GM12872 (cell line): Measurements from ENCODE around the gene ATP13A1.
A peak's percentile ranks its signal among the peaks of the same experiment; 100 is the strongest.

Experiments used
- CTCF ChIP-seq: IDR thresholded peaks from 3 replicates; pipeline ENCODE4 v1.5.1; 2011; ENCODE audit warnings: low read depth, mild to moderate bottlenecking, low read length, moderate library complexity; ENCODE audit not compliant: insufficient read depth

The ATP13A1 gene

DNA sequence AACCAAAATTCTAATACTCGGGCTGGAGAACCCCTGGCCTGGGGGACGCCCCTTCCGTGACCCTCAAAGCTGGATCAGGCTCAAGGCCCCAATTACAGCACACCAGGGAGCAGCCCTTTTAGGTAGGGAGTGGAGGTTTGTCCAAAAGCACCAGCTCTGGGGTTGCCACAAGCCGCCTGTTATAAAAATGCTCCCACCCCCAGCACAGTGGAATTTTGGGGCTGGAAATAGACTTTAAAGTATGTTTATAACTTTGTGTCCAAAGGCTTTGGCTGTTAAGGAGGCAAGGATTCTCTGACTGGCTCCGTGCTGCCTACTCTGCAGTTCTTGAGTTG lies 19.5 kb downstream of the ATP13A1 start:
- no peak for TF ChIP-seq CTCF

- TF ChIP-seq CTCF: peak; percentile 80
Observed at GRCh38 chr19:19643158-19644053, 20.1 kb downstream of the ATP13A1 start, which contains the start of gene GMIP. Gene GMIP, minus strand, starts transcription at chr19:19643657. Its CDS starts 128 bp downstream, at chr19:19643529.

GRCh38 chr19:19642506-19643157 lies 20.8 kb downstream of the ATP13A1 start:
- TF ChIP-seq CTCF: 0 out of 3 replicates have a peak, but pooled peaks have one; percentile 17

DNA sequence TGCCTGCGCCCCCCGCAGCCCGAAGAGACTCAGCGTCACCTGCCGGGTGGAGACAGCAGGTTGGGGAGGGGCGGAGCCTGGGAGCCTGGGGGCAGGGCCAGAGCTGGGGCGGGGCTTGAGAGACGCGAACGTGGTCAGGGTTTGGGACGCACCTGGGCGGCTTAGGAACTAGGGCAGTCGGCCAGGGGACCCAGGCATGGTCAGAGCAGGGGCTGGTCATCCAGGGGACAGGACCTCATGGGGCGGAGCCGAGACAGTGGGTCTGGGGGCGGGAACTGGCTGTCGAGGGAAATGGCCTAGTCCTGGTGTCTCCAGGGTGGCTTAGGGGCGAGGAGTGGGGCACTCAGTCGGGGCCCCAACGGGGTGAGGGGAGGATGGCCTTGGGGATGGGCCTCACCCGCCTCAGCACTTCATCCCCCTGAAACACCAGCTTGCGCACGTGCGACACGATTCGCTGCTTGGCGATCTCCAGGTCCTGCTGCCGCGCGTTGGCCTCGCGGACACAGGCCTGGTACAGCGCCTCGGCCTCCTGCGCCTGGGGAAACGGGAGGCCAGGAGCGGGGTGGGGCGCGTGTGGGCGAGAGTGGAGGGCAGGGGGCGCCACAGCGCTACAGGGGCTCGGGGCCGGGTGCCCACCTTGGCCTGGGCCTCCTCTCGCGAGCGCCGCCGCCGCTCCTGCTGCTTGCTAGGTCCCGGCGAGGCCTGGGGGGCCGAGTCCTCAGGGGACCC lies 25.8 kb downstream of the ATP13A1 start:
- no peak for TF ChIP-seq CTCF

DNA sequence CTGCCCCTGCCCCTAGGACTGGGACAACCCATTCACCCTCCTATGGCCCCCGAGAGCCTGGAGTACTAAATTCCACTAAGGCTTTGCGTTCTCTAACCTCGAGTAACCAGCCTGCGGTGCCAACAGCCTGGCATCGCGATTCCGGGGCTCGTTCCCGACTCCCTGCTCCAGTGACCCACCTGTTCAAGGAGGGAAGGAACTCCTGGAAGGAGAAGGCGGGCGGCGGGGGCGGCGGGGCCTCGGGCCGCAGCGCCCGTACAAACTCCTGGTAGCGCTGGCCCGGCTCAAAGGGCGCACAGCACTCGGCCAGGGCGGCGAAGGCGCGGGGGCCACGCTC lies 26.3 kb downstream of the ATP13A1 start:
- no peak for TF ChIP-seq CTCF

DNA sequence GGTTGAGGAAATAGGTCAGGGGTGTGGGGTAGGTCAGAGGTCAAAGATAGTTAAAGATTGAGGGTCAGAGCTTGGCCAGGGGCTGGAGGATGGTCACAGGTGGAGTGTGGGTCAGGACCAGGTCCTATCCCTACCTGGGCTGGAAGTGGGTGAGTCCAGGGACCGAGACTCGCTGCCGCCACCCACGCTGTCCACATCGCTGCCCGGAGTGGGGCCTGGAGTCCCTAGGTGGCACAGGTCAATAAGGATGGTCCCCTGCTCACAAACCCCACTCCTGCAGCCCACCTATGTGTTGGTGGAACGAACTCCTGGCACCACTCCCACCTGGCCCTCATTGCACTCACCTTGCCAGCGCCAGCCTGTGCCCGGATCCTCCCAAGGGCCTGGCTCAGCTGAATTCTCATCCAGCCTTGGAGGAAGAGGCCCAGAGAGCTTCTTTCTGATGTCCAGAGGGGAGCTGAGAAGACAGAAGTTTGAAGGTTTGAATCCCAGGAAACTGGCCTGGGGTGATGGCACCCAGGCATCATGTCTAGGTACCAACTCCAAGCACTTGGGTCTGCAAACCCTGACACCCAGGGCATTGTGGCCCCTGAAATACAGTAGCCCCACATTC lies 26.8 kb downstream of the ATP13A1 start:
- no peak for TF ChIP-seq CTCF

GRCh38 chr19:19635313-19635702 lies 28.2 kb downstream of the ATP13A1 start:
- no peak for TF ChIP-seq CTCF
